H1 (cell line): ENCODE measurements around the gene ATXN2L. TPM values are rescaled to one million over a fixed set of nuclear protein-coding genes. Genes with fewer than 3 reads are reported as not detected.

Experiments
- microRNA-seq, 2 experiments: library from miRNA; unstranded; fragments of <30 nt; microRNA quantifications; one replicate each; pipeline versions ENCODE4 to v1.2.0, GENCODE V29; 2016 to 2020; ENCODE audit warnings: borderline microRNAs expressed in 2 of 2, borderline number of aligned reads in 2 of 2, borderline replicate concordance in 1 of 2
- polyA plus RNA-seq, 7 experiments: library from polyadenylated mRNA; depleted of rRNA in 3 of 7; stranded (reverse) in 5 of 7; unstranded in 2 of 7; fragments of >200 nt in 5 of 7; fragments of 200-250 nt in 2 of 7; gene quantifications; 1 replicate in 5 of 7; 2 replicates in 1 of 7; 4 replicates in 1 of 7; pipeline versions ENCODE4 v1.2.1 to v1.2.3, GENCODE V29; 2011 to 2013; ENCODE audit warnings: missing spikeins in 2 of 7, mixed read lengths in 2 of 7
- small RNA-seq: library from polyadenylated mRNA; stranded (forward); fragments of <200 nt; extraction: miRNeasy Mini kit (QIAGEN cat#:217004); gene quantifications from one replicate; pipeline ENCODE3, GENCODE V24; 2013; ENCODE audit not compliant: insufficient read depth
- total RNA-seq: library from RNA; stranded (reverse); fragmentation: NEBNext Ultra II Directional; extraction: Animal tissue kit (Norgen Biotek cat#: 25700); gene quantifications from 2 replicates; pipeline ENCODE4 v1.2.1, GENCODE V29; 2021

Gene ATXN2L
- total and polyA plus RNA-seq, 2 of the 8 experiments (the other 6 are each of a cell fraction or from before 2014, with no cell fraction given), result 79.1 to 227 TPM

Small RNAs within 50 kb of the gene (microRNA-seq; reads per million reads assigned to microRNA genes)
- gene MIR4721, result 0 reads per million in 2 experiments

Small RNAs within 50 kb of the gene (small RNA-seq; reads per million reads assigned to genes)
- not detected for gene RF00416

Other genes with a start within 250 kb of the ATXN2L start
- gene SULT1A2, start 225.9 kb upstream of the ATXN2L start, total RNA-seq, result 0.23 and 0.35 TPM in 2 replicates
- gene SULT1A2, start 225.9 kb upstream of the ATXN2L start, polyA plus RNA-seq (2011; rRNA removed), result 0.29 and 0.44 TPM in 2 replicates
- gene SULT1A1, start 213.0 kb upstream of the ATXN2L start, total RNA-seq, result 3.4 and 4.0 TPM in 2 replicates
- 2.0 and 2.1 TPM in 2 replicates for gene SULT1A1, start 213.0 kb upstream of the ATXN2L start, polyA plus RNA-seq (2011; rRNA removed)
- gene NPIPB8, start 184.9 kb upstream of the ATXN2L start, total RNA-seq, result not detected in 2 replicates
- gene NPIPB8, start 184.9 kb upstream of the ATXN2L start, polyA plus RNA-seq (2011; rRNA removed), result 0.05 and 0.09 TPM in 2 replicates
- 1,250 and 1,276 TPM in 2 replicates for gene EIF3C, start 111.5 kb upstream of the ATXN2L start, total RNA-seq
- 672 and 1,053 TPM in 2 replicates for gene EIF3C, start 111.5 kb upstream of the ATXN2L start, polyA plus RNA-seq (2011; rRNA removed)
- 0.96 and 2.4 TPM in 2 replicates for gene NPIPB9, start 71.2 kb upstream of the ATXN2L start, total RNA-seq
- gene NPIPB9, start 71.2 kb upstream of the ATXN2L start, polyA plus RNA-seq (2011; rRNA removed), result 0.41 and 0.42 TPM in 2 replicates
- 243 and 249 TPM in 2 replicates for gene TUFM, start 23.3 kb downstream of the ATXN2L start, total RNA-seq
- 216 and 283 TPM in 2 replicates for gene TUFM, start 23.3 kb downstream of the ATXN2L start, polyA plus RNA-seq (2011; rRNA removed)
- 38.5 and 39.7 TPM in 2 replicates for gene SH2B1, start 40.8 kb downstream of the ATXN2L start, total RNA-seq
- 32.0 and 57.5 TPM in 2 replicates for gene SH2B1, start 40.8 kb downstream of the ATXN2L start, polyA plus RNA-seq (2011; rRNA removed)
- gene ATP2A1, start 55.5 kb downstream of the ATXN2L start, total RNA-seq, result 2.4 and 3.0 TPM in 2 replicates
- 1.7 and 3.1 TPM in 2 replicates for gene ATP2A1, start 55.5 kb downstream of the ATXN2L start, polyA plus RNA-seq (2011; rRNA removed)
- 13.3 and 14.9 TPM in 2 replicates for gene RABEP2, start 102.2 kb downstream of the ATXN2L start, total RNA-seq
- 10.4 and 13.2 TPM in 2 replicates for gene RABEP2, start 102.2 kb downstream of the ATXN2L start, polyA plus RNA-seq (2011; rRNA removed)
- 0.21 and 0.65 TPM in 2 replicates for gene CD19, start 109.0 kb downstream of the ATXN2L start, total RNA-seq
- gene CD19, start 109.0 kb downstream of the ATXN2L start, polyA plus RNA-seq (2011; rRNA removed), result 0.57 and 2.3 TPM in 2 replicates
- gene NFATC2IP, start 127.9 kb downstream of the ATXN2L start, total RNA-seq, result 54.4 and 56.0 TPM in 2 replicates
- 71.5 and 73.3 TPM in 2 replicates for gene NFATC2IP, start 127.9 kb downstream of the ATXN2L start, polyA plus RNA-seq (2011; rRNA removed)
- gene SPNS1, start 151.8 kb downstream of the ATXN2L start, total RNA-seq, result 48.8 and 49.7 TPM in 2 replicates
- 66.9 and 124 TPM in 2 replicates for gene SPNS1, start 151.8 kb downstream of the ATXN2L start, polyA plus RNA-seq (2011; rRNA removed)
- 2.7 and 3.0 TPM in 2 replicates for gene LAT, start 162.1 kb downstream of the ATXN2L start, total RNA-seq
- gene LAT, start 162.1 kb downstream of the ATXN2L start, polyA plus RNA-seq (2011; rRNA removed), result 3.4 and 6.9 TPM in 2 replicates